Mesenchymal stem cell (in vitro differentiated cells and primary cell): Measurements from ENCODE around the gene CDC37L1.

ENCODE experiments used
- DNase-seq: peaks from one replicate; pipeline ENCODE4 v3.0.0-alpha.2; 2013
- H2AFZ ChIP-seq: one replicate; pipeline ENCODE4 v1.6.1; 2013; ENCODE audit warnings: low read depth, mild to moderate bottlenecking, control low read depth, inconsistent platforms, low read length, moderate library complexity
- H2AK5ac ChIP-seq: 2 replicates; pipeline ENCODE4 v1.6.1; 2013; ENCODE audit warnings: low read length, moderate library complexity, mild to moderate bottlenecking, inconsistent platforms; ENCODE audit not compliant: severe bottlenecking
- H2BK120ac ChIP-seq: one replicate; pipeline ENCODE4 v1.6.1; 2013; ENCODE audit warnings: low read depth, mild to moderate bottlenecking, inconsistent platforms, low read length, moderate library complexity
- H2BK12ac ChIP-seq, 2 experiments: one replicate each; pipeline ENCODE4 v1.6.1; 2013; ENCODE audit warnings: inconsistent platforms in 2 of 2, low read length in 2 of 2, mild to moderate bottlenecking in 2 of 2, moderate library complexity in 2 of 2, control low read depth in 1 of 2
- H2BK15ac ChIP-seq: one replicate; pipeline ENCODE4 v1.6.1; 2013; ENCODE audit warnings: mild to moderate bottlenecking, low read depth, inconsistent platforms; ENCODE audit not compliant: poor library complexity, severe bottlenecking
- H2BK5ac ChIP-seq: 2 replicates; pipeline ENCODE4 v1.6.1; 2013; ENCODE audit warnings: low read depth, mild to moderate bottlenecking, low read length, control low read depth, inconsistent platforms; ENCODE audit not compliant: poor library complexity, severe bottlenecking
- H3K14ac ChIP-seq, 2 experiments: one replicate each; pipeline ENCODE4 v1.6.1; 2013; ENCODE audit warnings: inconsistent platforms in 2 of 2, low read length in 2 of 2, control low read depth in 1 of 2, mild to moderate bottlenecking in 1 of 2, moderate library complexity in 1 of 2
- H3K18ac ChIP-seq, 2 experiments: one replicate each; pipeline ENCODE4 v1.6.1; 2013; ENCODE audit warnings: inconsistent platforms in 2 of 2, low read length in 2 of 2, control low read depth in 1 of 2, low read depth in 1 of 2, mild to moderate bottlenecking in 1 of 2
- H3K23ac ChIP-seq, 2 experiments: one replicate each; pipeline ENCODE4 v1.6.1; 2013; ENCODE audit warnings: inconsistent platforms in 2 of 2, low read length in 2 of 2, mild to moderate bottlenecking in 2 of 2, moderate library complexity in 2 of 2, control low read depth in 1 of 2
- H3K27ac ChIP-seq: 2 replicates; pipeline ENCODE4 v1.5.1; 2013; ENCODE audit warnings: mild to moderate bottlenecking, moderate library complexity, low read length, control low read depth, inconsistent platforms; ENCODE audit not compliant: poor library complexity, severe bottlenecking
- H3K27me3 ChIP-seq, 2 experiments: 2 replicates each; pipeline versions ENCODE4 v1.6.1 to v1.7.0; 2013; ENCODE audit warnings: low read length in 2 of 2, mild to moderate bottlenecking in 2 of 2, moderate library complexity in 2 of 2, control low read depth in 1 of 2, inconsistent platforms in 1 of 2; ENCODE audit not compliant: control insufficient read depth in 1 of 2, insufficient read depth in 1 of 2
- H3K36me3 ChIP-seq, 2 experiments: 2 replicates each; pipeline versions ENCODE4 v1.6.1 to v1.7.0; 2013; ENCODE audit warnings: low read length in 2 of 2, control low read depth in 1 of 2, inconsistent platforms in 1 of 2, low read depth in 1 of 2, mild to moderate bottlenecking in 1 of 2; ENCODE audit not compliant: insufficient read depth in 2 of 2, control insufficient read depth in 1 of 2
- H3K4ac ChIP-seq, 2 experiments: one replicate each; pipeline ENCODE4 v1.6.1; 2013; ENCODE audit warnings: inconsistent platforms in 2 of 2, low read length in 2 of 2, mild to moderate bottlenecking in 2 of 2, moderate library complexity in 2 of 2, control low read depth in 1 of 2, low read depth in 1 of 2
- H3K4me1 ChIP-seq: 2 replicates; pipeline ENCODE4 v1.6.1; 2013; ENCODE audit warnings: low read depth, low read length, control low read depth; ENCODE audit not compliant: control insufficient read depth, insufficient read depth
- H3K4me2 ChIP-seq: 2 replicates; pipeline ENCODE4 v1.6.1; 2013; ENCODE audit warnings: low read length, mild to moderate bottlenecking, inconsistent platforms; ENCODE audit not compliant: poor library complexity, severe bottlenecking
- H3K4me3 ChIP-seq, 2 experiments: 2 replicates each; pipeline versions ENCODE4 v1.5.1 to v1.7.0; 2013; ENCODE audit warnings: low read length in 2 of 2, mild to moderate bottlenecking in 2 of 2, control low read depth in 1 of 2, low read depth in 1 of 2; ENCODE audit not compliant: insufficient read depth in 1 of 2
- H3K79me1 ChIP-seq: replicated peaks from 2 replicates; pipeline ENCODE4 v1.6.1; 2013; ENCODE audit warnings: mild to moderate bottlenecking, control low read depth, low read length, inconsistent platforms; ENCODE audit not compliant: poor library complexity, severe bottlenecking
- H3K9ac ChIP-seq: 2 replicates; pipeline ENCODE4 v1.7.0; 2013; ENCODE audit warnings: mild to moderate bottlenecking, low read length, moderate library complexity
- H3K9me3 ChIP-seq: 2 replicates; pipeline ENCODE4 v1.7.0; 2013; ENCODE audit warnings: mild to moderate bottlenecking, low read length; ENCODE audit not compliant: control insufficient read depth
- H4K8ac ChIP-seq: one replicate; pipeline ENCODE4 v1.6.1; 2013; ENCODE audit warnings: inconsistent platforms, mild to moderate bottlenecking, low read length, moderate library complexity
- H4K91ac ChIP-seq: one replicate; pipeline ENCODE4 v1.6.1; 2013; ENCODE audit warnings: mild to moderate bottlenecking, low read length, inconsistent platforms
- WGBS: methylation state at CpG from one replicate; pipeline ENCODE4 v1.1.7; 2013; ENCODE audit warnings: mixed read lengths; 5-methylcytosine and 5-hydroxymethylcytosine counted together

The CDC37L1 gene

GRCh38 chr9:4671737-4672136 lies 7.6 kb upstream of the CDC37L1 start:
- Histone ChIP-seq H3K9ac (no peak overlapping the region), H3K4me1 (peaks cover under 1% of the 10 kb centered on the region), H2BK5ac (no peak overlapping the region), H3K4me2 (no peak overlapping the region), H3K4me3 (no peak overlapping the region), H2AFZ (no peak overlapping the region), H3K23ac (no peak overlapping the region), H2BK12ac (no peak overlapping the region), H2AK5ac (no peak overlapping the region), H3K4ac (no peak overlapping the region), H2BK120ac (no peak overlapping the region), H3K9me3 (no peaks in the 10 kb centered on the region), H2BK15ac (no peak overlapping the region), H4K8ac (no peak overlapping the region), H3K27me3 (no peaks in the 10 kb centered on the region), H3K27ac (no peak overlapping the region), H3K14ac (no peak overlapping the region), H3K79me1 (no peaks in the 10 kb centered on the region), H4K91ac (no peak overlapping the region), H3K36me3 (no peaks in the 10 kb centered on the region), H3K18ac (no peak overlapping the region)
- no peak for DNase-seq
- 93% methylated on average over 1 of the region's 1 CpG for WGBS

GRCh38 chr9:4674783-4675182 lies 4.6 kb upstream of the CDC37L1 start:
- peaks cover 3% of the 10 kb centered on the region for H3K4me1 ChIP-seq
- H2BK5ac ChIP-seq, result no peak overlapping the region
- H3K4me3 ChIP-seq, result no peak overlapping the region
- H2AK5ac ChIP-seq, result no peak overlapping the region
- H2BK12ac ChIP-seq, result no peak overlapping the region
- H3K9me3 ChIP-seq, result no peaks in the 10 kb centered on the region
- DNase-seq, result peak; percentile 70
- no peaks in the 10 kb centered on the region for H3K79me1 ChIP-seq
- H3K23ac ChIP-seq, result no peak overlapping the region
- H3K36me3 ChIP-seq, result no peaks in the 10 kb centered on the region
- H3K27me3 ChIP-seq, result no peaks in the 10 kb centered on the region
- H4K91ac ChIP-seq, result no peak overlapping the region
- H3K4ac ChIP-seq, result no peak overlapping the region
- H3K4me2 ChIP-seq, result no peak overlapping the region
- no peak overlapping the region for H4K8ac ChIP-seq
- H3K9ac ChIP-seq, result no peak overlapping the region
- no peak overlapping the region for H2AFZ ChIP-seq
- H3K18ac ChIP-seq, result no peak overlapping the region
- no peak overlapping the region for H2BK120ac ChIP-seq
- no peak overlapping the region for H3K27ac ChIP-seq
- H2BK15ac ChIP-seq, result no peak overlapping the region
- no peak overlapping the region for H3K14ac ChIP-seq

- no peak overlapping the region for H2BK15ac ChIP-seq
- H3K23ac ChIP-seq, result no peak overlapping the region
- H3K14ac ChIP-seq, result no peak overlapping the region
- H3K9ac ChIP-seq, result no peak overlapping the region
- H2BK120ac ChIP-seq, result no peak overlapping the region
- no peaks in the 10 kb centered on the region for H3K9me3 ChIP-seq
- H3K4ac ChIP-seq, result no peak overlapping the region
- no peak overlapping the region for H4K91ac ChIP-seq
- H3K27me3 ChIP-seq, result no peaks in the 10 kb centered on the region
- H3K36me3 ChIP-seq, result no peaks in the 10 kb centered on the region
- no peak overlapping the region for H4K8ac ChIP-seq
- no peak overlapping the region for H2AK5ac ChIP-seq
- peaks cover 3% of the 10 kb centered on the region for H3K4me1 ChIP-seq
- H3K4me3 ChIP-seq, result no peak overlapping the region
- H3K27ac ChIP-seq, result peak overlapping the region; percentile 93
- 90% methylated on average over 3 of the region's 3 CpGs for WGBS
- no peak overlapping the region for H2BK12ac ChIP-seq
- DNase-seq, result no peak
- no peak overlapping the region for H3K4me2 ChIP-seq
- H2AFZ ChIP-seq, result no peak overlapping the region
- H3K18ac ChIP-seq, result no peak overlapping the region
- H2BK5ac ChIP-seq, result no peak overlapping the region
- H3K79me1 ChIP-seq, result no peaks in the 10 kb centered on the region
Observed at GRCh38 chr9:4677392-4677791, 2.0 kb upstream of the CDC37L1 start.

GRCh38 chr9:4678679-4679267 lies 596 bp upstream of the CDC37L1 start:
- H3K14ac ChIP-seq, result no peak overlapping the region
- H3K9me3 ChIP-seq, result no peaks in the 10 kb centered on the region
- no peak overlapping the region for H4K91ac ChIP-seq
- no peak overlapping the region for H3K23ac ChIP-seq
- H4K8ac ChIP-seq, result no peak overlapping the region
- peak overlapping the region in 1 of 2 experiments; percentile 19 for H3K4ac ChIP-seq
- DNase-seq, result peak; percentile 54
- no peak overlapping the region for H2BK12ac ChIP-seq
- peak overlapping the region; percentile 63 for H2AK5ac ChIP-seq
- no peak overlapping the region for H2BK120ac ChIP-seq
- H3K4me1 ChIP-seq, result peaks cover 3% of the 10 kb centered on the region
- peak overlapping the region; percentile 41 to 90 for H3K4me3 ChIP-seq
- no peaks in the 10 kb centered on the region for H3K79me1 ChIP-seq
- H3K27me3 ChIP-seq, result no peaks in the 10 kb centered on the region
- peak overlapping the region; percentile 78 for H3K4me2 ChIP-seq
- H3K9ac ChIP-seq, result peak overlapping the region; percentile 97
- under 1% methylated on average over 12 of the region's 16 CpGs for WGBS
- H3K27ac ChIP-seq, result peak overlapping the region; percentile 89
- peak overlapping the region in 1 of 2 experiments; percentile 34 for H3K18ac ChIP-seq
- H2AFZ ChIP-seq, result peak overlapping the region; percentile 6
- peak overlapping the region; percentile 74 for H2BK5ac ChIP-seq
- H3K36me3 ChIP-seq, result peaks cover 0 to 8% of the 10 kb centered on the region in 2 experiments
- H2BK15ac ChIP-seq, result no peak overlapping the region
